Lower leg skin (tissue), 3 donors: ENCODE data around the gene UBXN6.

Experiments
- POLR2A ChIP-seq, 2 donors: fragments of 450-650 bp; IDR thresholded peaks; one replicate each; pipeline ENCODE4 v1.6.1; 2016 to 2017; ENCODE audit warnings: antibody characterized with exemption in 2 of 2, mild to moderate bottlenecking in 1 of 2, moderate library complexity in 1 of 2
- TF ChIP-seq, protein P1 (sequence below), 3 donors: fragments of 450-650 bp; IDR thresholded peaks; one replicate each; pipeline ENCODE4 v1.5.1; 2016; ENCODE audit warnings: antibody characterized with exemption in 3 of 3, mild to moderate bottlenecking in 3 of 3, moderate library complexity in 2 of 3

DNA sequence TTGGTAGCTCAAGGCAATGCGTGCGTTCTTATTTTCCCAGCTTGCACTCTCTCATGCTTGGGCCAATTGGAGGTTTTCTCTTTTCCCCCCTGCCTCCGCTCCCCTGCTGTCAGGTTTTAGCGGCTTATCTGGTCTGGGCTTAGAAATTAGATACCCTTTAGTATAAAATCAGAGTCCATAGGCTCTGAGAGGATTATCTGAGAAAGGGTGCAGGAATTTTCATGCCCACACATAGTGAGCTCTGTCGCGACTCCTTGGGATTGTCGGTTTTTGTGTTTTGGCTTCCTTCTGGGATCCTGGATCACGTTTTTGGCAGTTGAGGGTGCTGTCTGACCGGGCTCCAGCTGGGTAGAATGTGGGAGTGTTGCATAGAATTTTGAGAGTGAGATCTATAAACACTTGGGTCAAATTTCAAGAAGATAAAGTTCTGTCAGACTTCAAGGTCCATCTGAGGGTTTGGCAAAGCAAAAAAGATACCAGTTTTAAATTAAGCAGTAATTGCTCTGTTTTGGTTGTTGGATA is 42.7 kb downstream of the UBXN6 start:
- no peak for TF ChIP-seq POLR2A (IDR thresholded peaks at IDR 0.05)
- TF ChIP-seq, protein P1, sequence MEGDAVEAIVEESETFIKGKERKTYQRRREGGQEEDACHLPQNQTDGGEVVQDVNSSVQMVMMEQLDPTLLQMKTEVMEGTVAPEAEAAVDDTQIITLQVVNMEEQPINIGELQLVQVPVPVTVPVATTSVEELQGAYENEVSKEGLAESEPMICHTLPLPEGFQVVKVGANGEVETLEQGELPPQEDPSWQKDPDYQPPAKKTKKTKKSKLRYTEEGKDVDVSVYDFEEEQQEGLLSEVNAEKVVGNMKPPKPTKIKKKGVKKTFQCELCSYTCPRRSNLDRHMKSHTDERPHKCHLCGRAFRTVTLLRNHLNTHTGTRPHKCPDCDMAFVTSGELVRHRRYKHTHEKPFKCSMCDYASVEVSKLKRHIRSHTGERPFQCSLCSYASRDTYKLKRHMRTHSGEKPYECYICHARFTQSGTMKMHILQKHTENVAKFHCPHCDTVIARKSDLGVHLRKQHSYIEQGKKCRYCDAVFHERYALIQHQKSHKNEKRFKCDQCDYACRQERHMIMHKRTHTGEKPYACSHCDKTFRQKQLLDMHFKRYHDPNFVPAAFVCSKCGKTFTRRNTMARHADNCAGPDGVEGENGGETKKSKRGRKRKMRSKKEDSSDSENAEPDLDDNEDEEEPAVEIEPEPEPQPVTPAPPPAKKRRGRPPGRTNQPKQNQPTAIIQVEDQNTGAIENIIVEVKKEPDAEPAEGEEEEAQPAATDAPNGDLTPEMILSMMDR (IDR thresholded peaks at IDR 0.05), result no peak
